Keratinocyte (primary cell): ENCODE data around the gene INPP4B.

ENCODE experiments used
- EZH2 ChIP-seq: IDR thresholded peaks from one replicate; pipeline ENCODE4 v1.6.1; 2012; ENCODE audit warnings: inconsistent platforms, mild to moderate bottlenecking, low read length, moderate library complexity
- TF ChIP-seq, protein P1 (sequence below), 3 experiments: IDR thresholded peaks in 1 of 3; conservative IDR thresholded peaks in 1 of 3; optimal IDR thresholded peaks in 1 of 3; 2 replicates in 2 of 3; 3 replicates in 1 of 3; pipeline versions ENCODE3 to v1.5.1; 2011; ENCODE audit warnings: low read length in 3 of 3, mild to moderate bottlenecking in 3 of 3, moderate library complexity in 2 of 3, control low read depth in 1 of 3, inconsistent platforms in 1 of 3; ENCODE audit not compliant: insufficient read depth in 2 of 3; ENCODE audit errors: extremely low read depth in 1 of 3

DNA sequence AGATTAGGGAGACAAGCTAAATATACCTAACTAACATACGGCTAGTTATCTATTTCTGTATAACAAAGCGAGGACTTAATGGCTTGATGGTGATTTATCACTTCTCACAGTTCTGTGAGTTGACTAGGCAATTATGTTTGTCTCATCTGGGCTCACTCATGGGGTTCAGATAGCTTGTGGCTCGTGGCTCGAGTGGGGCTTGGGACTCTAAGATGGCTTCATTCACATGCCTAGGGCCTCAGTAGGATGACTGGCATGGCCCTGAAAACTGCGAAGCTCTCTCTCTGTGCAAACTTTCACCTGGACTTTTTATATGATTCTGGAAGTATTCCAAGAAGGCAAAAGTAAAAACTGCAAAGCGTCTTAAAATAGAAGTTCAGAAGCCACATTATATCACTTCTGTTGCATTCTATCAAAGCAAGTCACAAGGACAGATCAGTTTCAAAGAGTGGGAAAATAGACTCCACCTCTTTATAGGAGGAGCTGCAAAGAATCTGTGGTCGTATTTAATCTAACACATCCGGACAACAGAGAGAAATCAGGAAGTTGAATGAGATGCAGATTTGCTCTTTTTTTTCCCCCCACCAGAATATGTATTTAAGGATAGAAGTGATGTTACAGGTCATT, 491.2 kb downstream of the INPP4B start:
- TF ChIP-seq, protein P1, sequence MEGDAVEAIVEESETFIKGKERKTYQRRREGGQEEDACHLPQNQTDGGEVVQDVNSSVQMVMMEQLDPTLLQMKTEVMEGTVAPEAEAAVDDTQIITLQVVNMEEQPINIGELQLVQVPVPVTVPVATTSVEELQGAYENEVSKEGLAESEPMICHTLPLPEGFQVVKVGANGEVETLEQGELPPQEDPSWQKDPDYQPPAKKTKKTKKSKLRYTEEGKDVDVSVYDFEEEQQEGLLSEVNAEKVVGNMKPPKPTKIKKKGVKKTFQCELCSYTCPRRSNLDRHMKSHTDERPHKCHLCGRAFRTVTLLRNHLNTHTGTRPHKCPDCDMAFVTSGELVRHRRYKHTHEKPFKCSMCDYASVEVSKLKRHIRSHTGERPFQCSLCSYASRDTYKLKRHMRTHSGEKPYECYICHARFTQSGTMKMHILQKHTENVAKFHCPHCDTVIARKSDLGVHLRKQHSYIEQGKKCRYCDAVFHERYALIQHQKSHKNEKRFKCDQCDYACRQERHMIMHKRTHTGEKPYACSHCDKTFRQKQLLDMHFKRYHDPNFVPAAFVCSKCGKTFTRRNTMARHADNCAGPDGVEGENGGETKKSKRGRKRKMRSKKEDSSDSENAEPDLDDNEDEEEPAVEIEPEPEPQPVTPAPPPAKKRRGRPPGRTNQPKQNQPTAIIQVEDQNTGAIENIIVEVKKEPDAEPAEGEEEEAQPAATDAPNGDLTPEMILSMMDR (optimal IDR thresholded peaks at IDR 0.05 in 1 of 3, IDR thresholded peaks at IDR 0.05 in 1 of 3, conservative IDR thresholded peaks at IDR 0.05 in 1 of 3; ENCODE audit: extremely low read depth in 1 of 3, insufficient read depth in 2 of 3, low read length in 3 of 3), result no peak
- no peak for TF ChIP-seq EZH2
